HPDE6-E6E7 (cell line): Measurements from ENCODE around the gene HTT-AS.
"Not testable (repeated sequence)": the region's sequence is repeated elsewhere in the genome, so short reads cannot be mapped to it uniquely, and the experiment has no call there.

ENCODE experiments used
- DNase-seq: peaks from one replicate; pipeline ENCODE4 v3.0.0; 2011; ENCODE audit warnings: missing footprints; ENCODE audit errors: extremely low spot score

The HTT-AS gene

DNA sequence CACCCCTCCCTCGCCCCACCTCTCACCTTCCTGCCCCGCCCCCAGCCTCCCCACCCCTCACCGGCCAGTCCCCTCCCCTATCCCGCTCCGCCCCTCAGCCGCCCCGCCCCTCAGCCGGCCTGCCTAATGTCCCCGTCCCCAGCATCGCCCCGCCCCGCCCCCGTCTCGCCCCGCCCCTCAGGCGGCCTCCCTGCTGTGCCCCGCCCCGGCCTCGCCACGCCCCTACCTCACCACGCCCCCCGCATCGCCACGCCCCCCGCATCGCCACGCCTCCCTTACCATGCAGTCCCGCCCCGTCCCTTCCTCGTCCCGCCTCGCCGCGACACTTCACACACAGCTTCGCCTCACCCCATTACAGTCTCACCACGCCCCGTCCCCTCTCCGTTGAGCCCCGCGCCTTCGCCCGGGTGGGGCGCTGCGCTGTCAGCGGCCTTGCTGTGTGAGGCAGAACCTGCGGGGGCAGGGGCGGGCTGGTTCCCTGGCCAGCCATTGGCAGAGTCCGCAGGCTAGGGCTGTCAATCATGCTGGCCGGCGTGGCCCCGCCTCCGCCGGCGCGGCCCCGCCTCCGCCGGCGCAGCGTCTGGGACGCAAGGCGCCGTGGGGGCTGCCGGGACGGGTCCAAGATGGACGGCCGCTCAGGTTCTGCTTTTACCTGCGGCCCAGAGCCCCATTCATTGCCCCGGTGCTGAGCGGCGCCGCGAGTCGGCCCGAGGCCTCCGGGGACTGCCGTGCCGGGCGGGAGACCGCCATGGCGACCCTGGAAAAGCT lies at the start of gene HTT-AS, which contains the start of gene HTT:
HTT-AS (minus strand) TSS at position 461 of the 768 bp plus-strand sequence.
HTT (plus strand) TSS at position 604 of the 768 bp plus-strand sequence; CDS start at position 749, 145 bp downstream.
- DNase-seq, result peak; percentile 89

DNA sequence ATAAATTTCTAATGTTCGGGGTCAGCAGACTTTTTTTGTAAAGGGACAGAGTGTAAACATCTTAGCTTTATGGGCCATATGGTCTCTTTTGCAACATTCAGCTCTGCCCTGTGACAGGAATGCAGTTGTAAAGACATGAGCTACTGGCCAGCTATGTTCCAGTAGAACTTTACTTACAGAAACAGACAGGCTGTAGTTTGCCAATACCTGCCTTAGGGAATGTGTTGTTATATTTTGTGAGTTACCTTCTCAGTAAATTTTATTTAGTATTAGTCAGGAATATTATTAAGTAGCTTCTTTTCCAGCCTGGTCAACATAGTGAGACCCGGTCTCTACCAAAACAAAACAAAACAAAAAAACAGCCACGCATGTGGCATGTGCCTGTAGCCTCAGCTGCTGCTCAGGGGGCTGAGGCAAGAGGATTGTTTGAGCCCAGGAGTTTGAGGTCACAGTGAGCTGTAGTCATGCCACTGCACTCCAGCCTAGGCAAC lies 48.9 kb upstream of the HTT-AS start:
- no peak for DNase-seq

DNA sequence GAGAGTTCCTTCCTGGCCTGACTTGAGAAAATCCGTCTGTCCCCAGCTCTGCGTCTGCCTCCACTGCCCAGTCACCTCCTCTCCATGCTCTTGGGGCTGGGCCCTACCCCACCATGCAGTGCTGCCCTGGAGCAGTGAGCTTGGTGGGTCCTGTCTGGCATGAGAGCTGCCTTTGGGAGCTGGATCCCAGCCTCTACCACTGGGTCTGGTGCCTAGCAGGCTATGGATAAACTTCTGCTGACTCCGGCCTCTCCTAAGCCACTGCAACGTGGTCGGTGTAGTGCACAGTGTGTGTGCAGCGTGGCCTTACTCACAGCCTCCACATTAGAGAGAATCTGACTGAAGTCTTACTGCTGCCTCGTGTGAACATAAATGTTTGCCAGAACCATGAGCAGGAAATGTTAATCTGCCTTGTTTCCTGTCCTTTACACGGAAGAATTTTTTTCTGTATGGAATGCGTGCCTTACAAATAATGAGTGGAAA lies 47.8 kb upstream of the HTT-AS start:
- DNase-seq, result no peak

DNA sequence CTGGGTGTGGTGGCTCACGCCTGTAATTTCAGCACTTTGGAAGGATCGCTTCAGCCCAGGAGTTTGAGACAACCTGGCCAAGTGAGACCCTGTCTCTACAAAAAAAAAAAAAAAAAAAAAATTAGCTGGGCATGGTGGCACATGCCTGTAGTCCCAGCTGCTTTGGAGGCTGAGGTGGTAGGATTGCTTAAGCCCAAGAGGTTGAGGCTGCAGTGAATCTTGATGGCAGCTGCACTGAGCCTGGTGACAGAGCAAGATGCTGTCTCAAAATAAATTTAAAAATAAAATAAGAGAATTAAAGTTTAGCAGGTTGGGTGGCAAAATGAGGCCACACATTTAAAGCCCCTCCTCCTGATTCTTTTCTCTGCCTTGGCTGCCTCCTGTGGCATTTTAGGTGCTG lies 47.3 kb upstream of the HTT-AS start:
- DNase-seq, result no peak

DNA sequence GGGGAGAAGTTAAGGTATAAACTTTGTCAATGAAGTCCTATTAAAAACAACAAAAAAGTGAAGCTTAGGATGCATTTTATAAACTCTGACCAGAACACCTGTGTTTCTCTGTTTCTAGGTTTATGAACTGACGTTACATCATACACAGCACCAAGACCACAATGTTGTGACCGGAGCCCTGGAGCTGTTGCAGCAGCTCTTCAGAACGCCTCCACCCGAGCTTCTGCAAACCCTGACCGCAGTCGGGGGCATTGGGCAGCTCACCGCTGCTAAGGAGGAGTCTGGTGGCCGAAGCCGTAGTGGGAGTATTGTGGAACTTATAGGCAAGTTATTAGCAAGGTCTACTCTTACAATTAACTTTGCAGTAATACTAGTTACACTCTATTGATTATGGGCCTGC lies 46.8 kb upstream of the HTT-AS start:
- no peak for DNase-seq

DNA sequence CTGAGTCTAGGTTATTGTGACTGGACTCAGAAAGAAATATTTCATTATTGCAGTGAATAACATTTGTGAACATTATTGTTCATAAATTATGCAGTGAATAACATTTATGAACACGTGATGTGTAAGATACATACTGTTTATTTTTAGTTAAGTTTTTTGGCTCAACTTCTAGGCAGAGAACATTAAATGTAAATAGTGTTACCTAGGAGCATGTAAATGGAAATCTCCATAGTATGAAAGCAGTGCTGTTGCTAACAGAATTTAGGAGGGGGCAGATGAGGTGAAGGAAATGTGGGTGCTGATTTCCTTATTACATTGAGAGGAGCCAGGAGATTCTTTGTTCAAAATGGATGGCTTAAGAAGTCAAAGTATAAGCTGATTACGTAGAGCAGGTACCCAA lies 45.1 kb upstream of the HTT-AS start:
- DNase-seq, result no peak

DNA sequence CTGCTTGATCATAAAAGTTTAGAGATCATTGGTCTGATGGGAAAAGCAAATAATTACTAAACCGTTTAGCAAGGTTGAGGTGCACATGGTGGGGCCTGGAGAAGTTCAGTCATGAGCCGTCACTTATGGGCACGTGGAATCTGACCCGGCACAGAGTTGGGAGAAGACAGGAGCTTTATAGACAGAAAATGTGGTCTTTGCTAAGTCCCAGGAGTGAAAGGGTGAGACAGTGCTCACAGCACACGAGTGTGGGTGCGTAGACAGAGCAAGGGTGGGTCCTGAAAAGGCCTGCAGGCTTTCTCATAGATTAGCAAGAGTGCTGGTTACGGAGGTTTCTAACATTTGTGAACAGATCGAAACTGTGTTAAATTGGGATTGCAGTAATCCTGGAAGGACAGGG lies 44.0 kb upstream of the HTT-AS start:
- no peak for DNase-seq

DNA sequence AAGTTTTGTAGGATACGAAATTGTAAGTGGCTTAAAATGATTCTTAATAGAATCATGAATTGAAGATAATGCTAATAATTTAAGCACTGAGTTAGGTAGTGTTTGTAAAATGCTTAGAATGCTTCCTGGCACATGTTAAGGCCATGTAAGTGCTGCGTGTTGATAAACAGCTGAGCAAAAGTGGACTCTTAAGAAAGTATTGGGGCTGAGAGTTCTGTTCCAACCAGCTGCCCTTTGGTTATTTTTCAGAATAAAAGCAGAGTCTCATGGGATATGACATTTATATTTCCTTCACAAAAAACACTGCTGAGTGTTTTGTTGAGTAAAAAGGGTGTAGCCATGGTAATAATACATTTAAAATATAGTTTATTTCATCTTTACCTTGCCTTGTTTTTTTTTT lies 42.6 kb upstream of the HTT-AS start:
- DNase-seq, result no peak

DNA sequence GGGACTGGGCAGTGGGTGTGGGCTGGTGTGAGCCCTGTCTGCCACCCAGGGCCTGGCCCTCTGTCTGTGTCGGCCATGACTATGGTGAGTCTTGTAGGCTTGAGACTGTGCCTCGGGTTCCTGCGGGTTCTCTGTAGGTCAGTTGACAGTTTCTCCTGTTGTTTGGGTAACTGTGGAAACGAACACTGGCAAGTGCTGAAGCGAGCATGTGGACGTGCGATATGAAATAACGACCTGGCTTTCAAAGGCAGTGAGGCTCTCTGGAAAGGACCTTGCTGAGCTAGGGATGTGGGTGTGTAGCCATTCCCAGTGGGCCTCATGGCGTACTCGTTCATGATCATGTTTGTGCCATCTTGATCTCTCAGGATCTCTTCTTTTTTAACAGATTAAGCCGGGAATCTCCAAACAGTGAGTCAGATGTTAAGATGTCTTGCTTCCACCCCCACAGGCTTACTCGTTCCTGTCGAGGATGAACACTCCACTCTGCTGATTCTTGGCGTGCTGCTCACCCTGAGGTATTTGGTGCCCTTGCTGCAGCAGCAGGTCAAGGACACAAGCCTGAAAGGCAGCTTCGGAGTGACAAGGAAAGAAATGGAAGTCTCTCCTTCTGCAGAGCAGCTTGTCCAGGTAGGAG lies 41.4 kb upstream of the HTT-AS start:
- no peak for DNase-seq

DNA sequence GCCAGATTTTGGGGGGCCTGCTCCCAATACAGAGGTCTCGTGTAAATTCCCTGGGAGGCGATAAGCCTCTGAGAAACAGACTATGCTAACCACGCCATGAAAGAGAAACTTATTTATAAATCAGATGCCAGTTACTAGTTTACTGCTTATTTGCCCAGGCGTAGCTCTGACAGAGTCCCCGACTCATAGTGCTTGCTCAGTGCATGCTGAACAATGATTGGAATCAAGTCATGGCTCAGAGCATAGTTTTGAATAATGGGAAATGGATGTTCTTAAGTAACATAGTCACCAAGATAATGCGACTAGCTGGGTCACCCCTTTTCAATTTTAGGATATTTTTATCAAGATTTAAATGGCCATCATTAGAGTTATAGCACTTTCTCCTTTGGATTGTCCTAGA lies 40.0 kb upstream of the HTT-AS start:
- DNase-seq, result peak; percentile 38

DNA sequence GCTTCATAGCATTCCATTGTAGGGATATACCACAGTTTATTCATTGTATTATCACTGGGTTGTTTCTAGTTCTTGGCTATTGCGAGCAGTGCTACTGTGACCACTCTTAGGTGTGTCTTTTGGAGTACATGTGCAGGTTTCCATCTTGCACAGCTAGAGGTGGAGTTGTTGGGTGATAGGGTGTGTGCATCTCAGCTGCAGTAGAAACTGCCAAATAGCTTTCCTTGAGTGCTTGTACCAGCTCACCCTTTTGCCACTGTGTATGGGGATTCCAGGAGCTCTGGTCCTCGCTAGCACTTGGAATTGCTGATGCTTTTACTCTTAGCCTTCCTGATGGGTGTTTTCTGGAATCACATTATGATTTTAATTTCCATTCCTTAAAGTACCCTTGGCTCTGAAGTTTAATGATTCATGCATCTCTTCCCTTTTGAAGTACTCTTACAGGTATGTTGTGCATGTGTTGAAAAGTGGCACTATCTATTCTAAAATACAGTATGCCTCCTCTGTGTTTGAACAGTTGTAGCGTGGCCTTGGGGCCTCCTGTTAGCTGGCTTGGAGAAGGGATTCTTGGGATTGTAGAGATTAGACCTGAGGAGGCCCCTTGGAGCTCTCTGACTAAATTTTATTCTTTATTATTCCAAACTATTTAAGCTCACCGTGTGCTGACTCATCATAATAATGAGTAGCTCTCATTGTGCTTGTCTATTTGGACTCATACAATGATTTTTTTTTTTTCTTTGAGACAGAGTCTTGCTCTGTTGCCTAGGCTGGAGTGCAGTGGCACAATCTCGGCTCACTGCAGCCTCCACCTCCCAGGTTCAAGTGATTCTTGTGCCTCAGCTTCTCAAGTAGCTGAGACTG lies 38.5 kb upstream of the HTT-AS start:
- no peak for DNase-seq

DNA sequence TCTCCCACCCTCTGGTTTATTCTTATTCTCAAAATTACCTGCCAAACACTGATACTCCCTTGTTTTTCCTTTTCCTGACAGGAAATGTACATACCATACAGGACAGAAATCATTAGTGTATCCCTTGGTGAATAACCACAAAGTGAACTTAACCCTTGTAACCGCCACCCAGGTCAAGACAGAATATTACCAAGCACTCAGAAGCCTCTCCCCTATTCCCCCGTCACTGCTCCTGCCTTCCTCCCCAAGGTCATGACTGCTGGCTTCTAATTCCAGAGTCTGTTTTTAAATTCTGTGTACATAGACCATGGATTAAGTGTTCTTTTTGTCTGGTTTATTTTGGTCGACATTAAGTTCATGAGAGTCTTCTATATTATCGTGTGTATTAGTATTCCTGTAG lies 37.9 kb upstream of the HTT-AS start:
- DNase-seq, result no peak

DNA sequence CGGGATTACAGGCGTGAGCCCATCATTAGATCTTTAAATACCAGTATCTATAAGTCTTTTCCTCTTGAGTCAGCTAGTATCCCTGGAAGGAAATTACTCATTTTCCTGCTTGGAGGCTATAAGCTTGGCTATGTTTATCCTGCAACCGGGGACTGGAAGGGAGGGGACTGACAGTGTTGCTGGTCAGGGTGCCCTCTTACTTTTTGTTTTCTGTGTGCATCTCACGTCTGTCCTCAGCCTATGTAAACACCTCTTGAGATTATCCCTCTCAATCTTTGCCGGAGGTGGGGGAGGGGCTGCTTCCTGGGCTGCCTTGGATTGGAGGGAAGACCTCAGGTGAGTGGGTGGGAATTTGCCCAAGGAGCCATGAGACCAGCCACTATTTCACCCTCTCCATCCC lies 37.1 kb upstream of the HTT-AS start:
- peak; percentile 49 for DNase-seq

DNA sequence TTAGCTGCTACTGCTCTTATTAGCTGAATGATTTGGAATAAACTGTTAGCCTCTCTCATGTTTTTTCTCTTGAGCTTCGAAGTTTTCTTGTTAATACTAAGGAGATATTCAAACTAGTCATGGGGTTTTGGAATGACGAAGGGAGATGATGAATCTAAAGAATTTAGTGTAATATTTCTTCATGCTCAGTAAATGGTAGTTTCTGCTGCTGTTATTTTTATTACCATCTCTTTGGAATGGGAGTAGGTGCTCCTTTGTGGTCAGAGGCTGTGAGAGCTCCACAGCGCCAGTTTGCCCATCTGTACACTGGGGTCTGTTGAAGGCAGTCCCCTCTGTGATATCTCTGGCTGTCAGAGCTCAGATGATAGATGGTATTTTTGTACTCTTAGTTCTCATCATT lies 33.9 kb upstream of the HTT-AS start:
- DNase-seq, result no peak

DNA sequence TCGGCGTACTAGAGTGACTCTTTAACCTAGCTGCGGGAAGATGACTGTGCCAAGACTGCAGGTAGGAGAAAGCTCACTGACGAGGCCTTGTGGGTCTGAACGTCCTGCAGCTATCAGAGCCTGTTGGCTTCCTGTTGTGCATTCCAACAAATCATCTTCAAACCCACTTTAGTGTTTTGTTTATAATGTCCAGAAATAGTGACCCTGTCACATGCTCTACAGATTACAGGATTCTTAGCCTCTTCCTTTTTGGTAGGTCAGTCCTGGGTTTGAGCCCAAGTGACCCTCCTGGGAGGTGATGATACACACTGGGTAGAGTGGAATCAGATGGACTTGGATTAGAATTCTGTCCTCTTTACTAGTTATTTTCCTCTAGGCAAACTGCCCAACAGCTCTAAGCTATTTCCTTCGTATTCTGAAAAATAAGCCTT lies 33.4 kb upstream of the HTT-AS start:
- no peak for DNase-seq

DNA sequence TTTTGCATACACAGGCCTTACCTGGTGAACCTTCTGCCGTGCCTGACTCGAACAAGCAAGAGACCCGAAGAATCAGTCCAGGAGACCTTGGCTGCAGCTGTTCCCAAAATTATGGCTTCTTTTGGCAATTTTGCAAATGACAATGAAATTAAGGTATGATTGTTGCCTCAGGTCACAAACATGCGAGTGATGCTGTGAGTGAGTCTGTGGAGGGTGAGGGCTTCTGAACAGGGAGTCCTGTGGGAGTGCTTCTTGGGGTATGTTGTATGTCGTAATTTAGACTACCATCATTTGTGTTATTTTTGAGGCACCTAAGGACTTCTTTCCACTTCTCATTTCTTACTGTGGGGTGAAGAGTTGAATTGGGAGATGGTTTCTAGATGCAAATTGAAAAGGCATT lies 32.9 kb upstream of the HTT-AS start:
- no peak for DNase-seq

DNA sequence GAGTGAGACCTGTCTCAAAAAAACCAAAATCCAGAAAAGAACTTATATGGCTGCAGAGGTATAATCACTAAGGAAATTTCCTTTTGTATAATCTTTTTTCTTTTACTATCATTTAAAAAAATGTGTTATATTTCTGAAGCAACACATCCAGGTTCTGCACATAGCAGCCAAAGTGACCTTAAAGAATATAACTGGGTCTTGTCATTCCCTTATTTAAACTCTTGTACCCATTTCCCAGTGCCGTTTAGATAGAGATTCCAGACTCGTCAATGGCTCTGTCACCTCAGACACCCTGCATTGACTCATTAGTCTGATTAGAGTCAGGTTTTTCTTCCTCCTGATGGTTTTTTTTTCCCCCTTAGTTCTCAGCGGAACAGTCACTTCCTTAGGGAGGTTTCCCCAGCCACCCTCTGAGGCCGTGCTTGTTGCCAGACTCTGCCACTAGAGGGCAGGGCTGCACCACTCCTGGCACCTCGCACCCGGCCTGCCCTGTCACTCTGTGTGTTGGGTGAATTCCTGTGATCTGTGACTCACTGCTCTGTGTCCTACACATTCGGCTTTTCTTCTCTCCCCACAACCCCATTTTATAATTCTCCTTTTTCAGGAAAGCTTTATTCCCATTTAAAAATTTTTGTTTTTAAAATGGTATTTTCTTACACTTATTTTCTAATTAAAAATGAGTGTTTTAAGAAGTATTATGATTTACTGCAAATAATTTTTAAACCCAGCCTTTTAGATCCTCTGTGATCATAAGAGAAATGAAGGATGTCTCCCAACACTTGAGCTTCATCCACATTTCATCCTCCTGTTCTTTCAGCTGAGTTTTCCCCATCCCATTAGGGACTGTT lies 32.2 kb upstream of the HTT-AS start:
- peak; percentile 96 for DNase-seq

DNA sequence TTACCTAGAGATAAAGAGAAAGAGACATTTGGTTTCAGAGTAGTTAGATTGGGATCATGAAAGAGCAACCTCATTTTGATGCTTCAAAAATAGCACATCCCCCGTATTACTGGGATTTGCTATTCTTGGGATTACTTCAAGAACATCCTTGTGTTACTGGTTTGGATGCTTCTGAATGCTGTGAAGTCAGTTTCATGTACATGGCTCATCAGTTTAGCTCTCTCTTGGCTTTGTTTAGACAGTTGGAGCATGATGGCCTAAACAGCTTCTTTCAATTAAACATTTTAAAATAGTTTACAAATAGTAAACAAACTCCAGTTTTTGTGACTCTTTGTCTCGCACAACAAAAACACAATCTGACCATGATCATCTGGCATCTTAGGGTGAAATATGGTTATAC lies 24.0 kb upstream of the HTT-AS start:
- DNase-seq, result no peak

DNA sequence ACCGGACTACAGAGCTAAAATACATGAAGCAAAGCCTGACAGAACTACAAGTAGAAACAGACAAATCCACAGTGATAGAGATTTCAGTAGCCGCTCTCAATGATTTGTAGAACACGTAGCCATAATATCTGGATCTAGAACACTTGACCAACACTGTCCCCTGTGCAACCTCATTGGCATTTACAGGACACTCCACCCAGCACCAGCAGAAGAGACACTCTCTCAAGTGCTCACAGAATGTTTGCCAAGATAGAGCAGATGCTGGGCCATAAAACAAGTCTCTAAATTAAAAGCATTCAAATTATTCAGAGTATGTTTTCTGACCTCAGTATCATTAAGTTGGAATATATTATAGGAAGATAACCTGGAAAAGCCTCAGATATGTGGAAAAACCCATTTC lies 21.9 kb upstream of the HTT-AS start:
- DNase-seq, result no peak

DNA sequence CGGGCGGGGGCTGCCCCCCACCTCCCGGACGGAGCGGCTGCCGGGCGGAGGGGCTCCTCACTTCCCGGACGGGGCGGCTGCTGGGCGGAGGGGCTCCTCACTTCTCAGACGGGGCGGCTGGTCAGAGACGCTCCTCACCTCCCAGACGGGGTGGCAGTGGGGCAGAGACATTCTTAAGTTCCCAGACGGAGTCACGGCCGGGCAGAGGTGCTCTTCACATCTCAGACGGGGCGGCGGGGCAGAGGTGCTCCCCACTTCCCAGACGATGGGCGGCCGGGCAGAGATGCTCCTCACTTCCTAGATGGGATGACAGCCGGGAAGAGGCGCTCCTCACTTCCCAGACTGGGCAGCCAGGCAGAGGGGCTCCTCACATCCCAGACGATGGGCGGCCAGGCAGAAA lies 20.4 kb upstream of the HTT-AS start:
- DNase-seq, result not testable (repeated sequence)

DNA sequence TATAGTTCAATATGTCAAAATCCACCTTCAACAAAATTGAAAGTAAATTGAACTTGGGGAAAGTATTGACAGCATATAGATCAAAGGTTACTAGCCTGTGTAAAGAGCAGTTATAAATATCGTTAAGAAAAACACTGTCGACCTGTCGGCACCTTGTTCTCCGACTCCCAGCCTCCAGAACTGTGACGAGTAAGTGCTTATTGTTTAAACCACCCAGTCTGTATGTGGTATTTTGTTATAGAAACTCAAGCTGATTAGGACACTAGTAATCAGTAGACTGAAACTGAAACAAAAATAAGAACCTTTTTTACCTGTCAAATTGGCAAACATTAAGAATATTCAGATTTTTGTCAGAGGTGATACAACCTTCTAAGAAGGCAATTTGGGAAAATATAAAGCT lies 17.1 kb upstream of the HTT-AS start:
- no peak for DNase-seq
